Smooth muscle cell of bladder (primary cell): Measurements from ENCODE around the gene GTF3C6. TPM values are rescaled to one million over a fixed set of nuclear protein-coding genes. Genes with fewer than 3 reads are reported as not detected.

ENCODE experiments used
- total RNA-seq: library from RNA; depleted of rRNA; stranded (reverse); fragments of >200 nt; gene quantifications from 2 replicates; pipeline ENCODE4 v1.2.3, GENCODE V29; 2014

GTF3C6 gene, protein sequence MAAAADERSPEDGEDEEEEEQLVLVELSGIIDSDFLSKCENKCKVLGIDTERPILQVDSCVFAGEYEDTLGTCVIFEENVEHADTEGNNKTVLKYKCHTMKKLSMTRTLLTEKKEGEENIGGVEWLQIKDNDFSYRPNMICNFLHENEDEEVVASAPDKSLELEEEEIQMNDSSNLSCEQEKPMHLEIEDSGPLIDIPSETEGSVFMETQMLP
- 43.8 and 44.4 TPM in 2 replicates for total RNA-seq

DNA sequence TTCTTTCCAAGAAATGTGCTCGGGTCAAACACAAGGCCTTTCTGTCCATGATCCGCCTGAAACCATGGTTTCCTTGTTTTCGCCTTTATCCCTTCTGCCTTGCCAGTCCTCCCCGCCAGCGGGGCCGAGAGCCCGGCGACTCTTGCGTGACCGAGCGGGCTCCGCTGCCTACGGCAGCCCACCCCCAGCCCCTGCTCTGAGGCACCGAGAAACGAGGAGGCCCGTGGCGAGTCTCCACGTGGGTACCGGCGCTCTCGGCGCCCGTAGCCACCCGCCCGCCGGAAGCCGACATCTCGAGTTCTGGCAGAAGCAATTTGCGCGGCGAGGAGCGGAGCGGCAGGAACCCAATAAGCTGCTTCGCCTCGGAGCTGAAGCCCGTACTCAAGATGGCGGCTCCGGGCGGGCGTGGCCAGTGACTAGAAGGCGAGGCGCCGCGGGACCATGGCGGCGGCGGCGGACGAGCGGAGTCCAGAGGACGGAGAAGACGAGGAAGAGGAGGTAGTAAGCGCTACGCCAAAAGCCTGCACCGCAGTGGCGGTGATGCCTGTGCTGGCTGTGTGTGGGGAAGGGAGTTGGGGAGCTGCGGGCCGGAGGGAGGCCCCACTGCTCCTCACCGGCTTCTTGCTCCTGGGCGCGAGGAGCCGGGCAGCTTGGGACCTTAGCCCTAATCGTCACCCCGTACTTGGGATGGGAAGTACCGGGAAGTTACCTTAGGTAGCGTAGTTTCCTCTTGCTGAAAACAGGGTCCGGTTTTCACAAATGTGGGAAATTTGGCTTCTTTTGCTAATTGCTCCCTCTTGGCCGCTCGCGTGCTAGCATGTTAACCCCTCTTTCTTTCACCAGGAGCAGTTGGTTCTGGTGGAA is at the start of gene GTF3C6:
TSS of gene GTF3C6 (plus strand) at position 378 of the 864 bp plus-strand sequence. CDS start at position 442, 64 bp downstream.

Other genes with a start within 250 kb of the GTF3C6 start
- gene CDK19, start 143.2 kb upstream of the GTF3C6 start, total RNA-seq = 7.4 and 7.6 TPM in 2 replicates
- gene AMD1, start 83.9 kb upstream of the GTF3C6 start, total RNA-seq = 29.9 and 30.6 TPM in 2 replicates
- 17.9 and 22.9 TPM in 2 replicates for gene RPF2, start 23.3 kb downstream of the GTF3C6 start, total RNA-seq
- not detected in 2 replicates for gene SLC16A10, start 128.8 kb downstream of the GTF3C6 start, total RNA-seq